GM12878 (cell line): ENCODE results near the gene AGK.

Experiments used
- CHD2 ChIP-seq: IDR thresholded peaks from 2 replicates; pipeline ENCODE4 v1.6.1; 2011; ENCODE audit warnings: low read depth, low read length, improper control_type of control experiment, borderline replicate concordance
- JUND ChIP-seq: IDR thresholded peaks from 2 replicates; pipeline ENCODE4 v1.6.1; 2012; ENCODE audit warnings: low read depth, mild to moderate bottlenecking, low read length, improper control_type of control experiment, moderate library complexity
- KDM1A ChIP-seq: fragments of 200-600 bp; sonication (generic); IDR thresholded peaks from 2 replicates; pipeline ENCODE4 v1.6.1; 2016; ENCODE audit warnings: borderline replicate concordance
- MYC ChIP-seq: IDR thresholded peaks from 2 replicates; pipeline ENCODE4 v1.6.1; 2011; ENCODE audit warnings: mild to moderate bottlenecking, low read length, moderate library complexity, inconsistent platforms; ENCODE audit not compliant: insufficient read depth, insufficient replicate concordance, insufficient read length, severe bottlenecking
- POLR2A ChIP-seq: IDR thresholded peaks from 2 replicates; pipeline ENCODE4 v1.6.1; 2011; ENCODE audit warnings: low read depth, mild to moderate bottlenecking, low read length
- POLR2AphosphoS2 ChIP-seq: IDR thresholded peaks from 2 replicates; pipeline ENCODE4 v1.6.1; 2011; ENCODE audit warnings: low read depth, mild to moderate bottlenecking, low read length, improper control_type of control experiment, moderate library complexity
- RFX5 ChIP-seq: IDR thresholded peaks from 2 replicates; pipeline ENCODE4 v1.6.1; 2011; ENCODE audit warnings: low read depth, low read length, improper control_type of control experiment
- RUNX3 ChIP-seq: IDR thresholded peaks from 2 replicates; pipeline ENCODE4 v1.6.1; 2012; ENCODE audit warnings: low read length, inconsistent platforms
- TARDBP ChIP-seq: IDR thresholded peaks from 2 replicates; pipeline ENCODE4 v1.6.1; 2016; ENCODE audit warnings: borderline replicate concordance
- ZSCAN29 ChIP-seq: fragments of 450-650 bp; IDR thresholded peaks from 2 replicates; pipeline ENCODE4 v1.6.1; 2017; ENCODE audit warnings: mild to moderate bottlenecking, moderate library complexity
- TF ChIP-seq, protein P1 (sequence below), 3 experiments: IDR thresholded peaks in 2 of 3; conservative IDR thresholded peaks in 1 of 3; 2 replicates each; pipeline ENCODE4 v1.5.1; 2011; ENCODE audit warnings: low read depth in 3 of 3, low read length in 3 of 3, mild to moderate bottlenecking in 3 of 3, control low read depth in 2 of 3, moderate library complexity in 2 of 3, inconsistent platforms in 1 of 3, mixed read lengths in 1 of 3; ENCODE audit not compliant: control insufficient read depth in 2 of 3, insufficient read depth in 1 of 3; ENCODE audit errors: extremely low read depth in 1 of 3

DNA sequence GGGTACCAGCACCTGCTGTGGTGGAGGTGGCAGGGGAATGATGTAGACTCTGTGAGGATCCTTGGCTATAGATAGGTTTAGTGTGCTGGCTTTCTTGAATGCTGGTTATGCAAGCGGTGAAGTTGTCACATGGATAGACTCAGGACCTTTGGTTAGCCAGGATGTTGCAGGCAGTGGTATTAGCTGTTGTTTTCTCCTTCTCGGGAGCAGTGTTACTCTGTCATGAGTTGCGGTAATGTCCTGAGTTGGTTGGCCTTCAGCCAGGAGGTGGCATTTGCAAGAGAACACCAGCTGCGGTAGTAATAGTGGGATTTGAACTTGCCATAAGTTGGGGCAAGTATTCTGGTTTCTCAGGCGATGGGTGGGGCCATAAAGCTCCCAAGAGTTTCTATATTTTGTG lies 10.8 kb downstream of the AGK start:
- no peak for TF ChIP-seq KDM1A
- TF ChIP-seq RFX5: no peak
- no peak for TF ChIP-seq ZSCAN29
- TF ChIP-seq TARDBP: no peak
- TF ChIP-seq RUNX3: no peak
- no peak for TF ChIP-seq JUND
- TF ChIP-seq, protein P1, sequence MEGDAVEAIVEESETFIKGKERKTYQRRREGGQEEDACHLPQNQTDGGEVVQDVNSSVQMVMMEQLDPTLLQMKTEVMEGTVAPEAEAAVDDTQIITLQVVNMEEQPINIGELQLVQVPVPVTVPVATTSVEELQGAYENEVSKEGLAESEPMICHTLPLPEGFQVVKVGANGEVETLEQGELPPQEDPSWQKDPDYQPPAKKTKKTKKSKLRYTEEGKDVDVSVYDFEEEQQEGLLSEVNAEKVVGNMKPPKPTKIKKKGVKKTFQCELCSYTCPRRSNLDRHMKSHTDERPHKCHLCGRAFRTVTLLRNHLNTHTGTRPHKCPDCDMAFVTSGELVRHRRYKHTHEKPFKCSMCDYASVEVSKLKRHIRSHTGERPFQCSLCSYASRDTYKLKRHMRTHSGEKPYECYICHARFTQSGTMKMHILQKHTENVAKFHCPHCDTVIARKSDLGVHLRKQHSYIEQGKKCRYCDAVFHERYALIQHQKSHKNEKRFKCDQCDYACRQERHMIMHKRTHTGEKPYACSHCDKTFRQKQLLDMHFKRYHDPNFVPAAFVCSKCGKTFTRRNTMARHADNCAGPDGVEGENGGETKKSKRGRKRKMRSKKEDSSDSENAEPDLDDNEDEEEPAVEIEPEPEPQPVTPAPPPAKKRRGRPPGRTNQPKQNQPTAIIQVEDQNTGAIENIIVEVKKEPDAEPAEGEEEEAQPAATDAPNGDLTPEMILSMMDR (IDR thresholded peaks at IDR 0.05 in 2 of 3, conservative IDR thresholded peaks at IDR 0.05 in 1 of 3; ENCODE audit: control insufficient read depth in 2 of 3, extremely low read depth in 1 of 3, insufficient read depth in 1 of 3, low read depth in 3 of 3, low read length in 3 of 3): no peak
- no peak for TF ChIP-seq MYC
- no peak for TF ChIP-seq POLR2A
- TF ChIP-seq POLR2AphosphoS2: no peak
- no peak for TF ChIP-seq CHD2
